HepG2 (cell line): ENCODE data around the gene ARHGEF12. TPM values are rescaled to one million over a fixed set of nuclear protein-coding genes. Genes with fewer than 3 reads are reported as not detected.
A peak's percentile ranks its signal among the peaks of the same experiment; 100 is the strongest.

Experiments used
- GATAD2A ChIP-seq: IDR thresholded peaks from 2 replicates; pipeline ENCODE4 v1.6.1; 2016
- MXD1 ChIP-seq: sonication (generic); formaldehyde crosslinking; IDR thresholded peaks from 2 replicates; pipeline ENCODE4 v1.4.0; 2020; ENCODE audit warnings: mild to moderate bottlenecking, missing genetic modification reagents
- REXO4 ChIP-seq: sonication (generic); formaldehyde crosslinking; IDR thresholded peaks from 2 replicates; pipeline ENCODE4 v1.8.0; 2022; ENCODE audit warnings: missing genetic modification reagents, mild to moderate bottlenecking, borderline replicate concordance
- ZMYM3 ChIP-seq: sonication (generic); formaldehyde crosslinking; IDR thresholded peaks from 2 replicates; pipeline ENCODE4 v1.5.1; 2020; ENCODE audit warnings: mild to moderate bottlenecking, missing genetic modification reagents
- ZNF256 ChIP-seq: sonication (generic); formaldehyde crosslinking; conservative IDR thresholded peaks from 2 replicates; pipeline ENCODE4 v1.4.0; 2020; ENCODE audit warnings: missing genetic modification reagents
- ZNF556 ChIP-seq: sonication (generic); formaldehyde crosslinking; IDR thresholded peaks from 2 replicates; pipeline ENCODE4 v1.4.0; 2020; ENCODE audit warnings: mild to moderate bottlenecking, missing genetic modification reagents, borderline replicate concordance
- ZNF83 ChIP-seq: sonication (generic); formaldehyde crosslinking; IDR thresholded peaks from 2 replicates; pipeline ENCODE4 v1.4.0; 2020; ENCODE audit warnings: missing genetic modification reagents, mild to moderate bottlenecking, borderline replicate concordance
- polyA plus RNA-seq, 8 experiments: library from polyadenylated mRNA; depleted of rRNA in 3 of 8; stranded (reverse) in 7 of 8; unstranded in 1 of 8; fragments of >200 nt; fragmentation: Illumina TruSeq in 4 of 8; extraction: Trizol in 4 of 8; gene quantifications; 2 replicates each; pipeline versions ENCODE4 v1.2.1 to v1.2.3, GENCODE V29; 2011 to 2016; ENCODE audit warnings: low read depth in 4 of 8, missing spikeins in 1 of 8, mixed read lengths in 1 of 8; ENCODE audit not compliant: insufficient read depth in 1 of 8
- total RNA-seq, 5 experiments: library from RNA; depleted of rRNA; stranded (reverse); fragments of >200 nt; fragmentation: Illumina TruSeq; extraction: Trizol; gene quantifications; 2 replicates each; pipeline ENCODE4 v1.2.3, GENCODE V29; 2016; ENCODE audit warnings: low read depth in 1 of 5
- TF ChIP-seq, protein P1 (sequence below): IDR thresholded peaks from 2 replicates; pipeline ENCODE4 v1.6.1; 2016; ENCODE audit warnings: mild to moderate bottlenecking, missing biosample characterization, missing genetic modification reagents
- TF ChIP-seq, protein P2 (sequence below): sonication (generic); formaldehyde crosslinking; IDR thresholded peaks from 2 replicates; pipeline ENCODE4 v1.4.0; 2020; ENCODE audit warnings: missing genetic modification reagents, borderline replicate concordance
- TF ChIP-seq, protein P3 (sequence below): sonication (generic); formaldehyde crosslinking; IDR thresholded peaks from 2 replicates; pipeline ENCODE4 v1.5.0; 2020; ENCODE audit warnings: mild to moderate bottlenecking, missing genetic modification reagents, moderate library complexity
- TF ChIP-seq, protein P4 (sequence below): sonication (generic); formaldehyde crosslinking; conservative IDR thresholded peaks from 2 replicates; pipeline ENCODE4 v1.8.0; 2022; ENCODE audit warnings: missing genetic modification reagents

ARHGEF12 gene
- total and polyA plus RNA-seq, 2 of the 13 experiments (the other 11 are each of a cell fraction or from before 2014, with no cell fraction given) = 17.9 to 54.4 TPM

GRCh38 chr11:120532832-120533196, 196.6 kb downstream of the ARHGEF12 start (continued):
- TF ChIP-seq ZNF256 (CRISPR knock-in tag) (no peak), REXO4 (CRISPR knock-in tag) (no peak), ZNF556 (CRISPR knock-in tag) (no peak), ZMYM3 (CRISPR knock-in tag) (peak; percentile 35; the same call in 1 of the 2 replicates), GATAD2A (CRISPR knock-in tag) (peak; percentile 75), MXD1 (no peak), ZNF83 (CRISPR knock-in tag) (no peak)
- TF ChIP-seq, protein P1, sequence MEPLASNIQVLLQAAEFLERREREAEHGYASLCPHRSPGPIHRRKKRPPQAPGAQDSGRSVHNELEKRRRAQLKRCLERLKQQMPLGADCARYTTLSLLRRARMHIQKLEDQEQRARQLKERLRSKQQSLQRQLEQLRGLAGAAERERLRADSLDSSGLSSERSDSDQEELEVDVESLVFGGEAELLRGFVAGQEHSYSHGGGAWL (CRISPR knock-in tag) = no peak
- TF ChIP-seq, protein P2, sequence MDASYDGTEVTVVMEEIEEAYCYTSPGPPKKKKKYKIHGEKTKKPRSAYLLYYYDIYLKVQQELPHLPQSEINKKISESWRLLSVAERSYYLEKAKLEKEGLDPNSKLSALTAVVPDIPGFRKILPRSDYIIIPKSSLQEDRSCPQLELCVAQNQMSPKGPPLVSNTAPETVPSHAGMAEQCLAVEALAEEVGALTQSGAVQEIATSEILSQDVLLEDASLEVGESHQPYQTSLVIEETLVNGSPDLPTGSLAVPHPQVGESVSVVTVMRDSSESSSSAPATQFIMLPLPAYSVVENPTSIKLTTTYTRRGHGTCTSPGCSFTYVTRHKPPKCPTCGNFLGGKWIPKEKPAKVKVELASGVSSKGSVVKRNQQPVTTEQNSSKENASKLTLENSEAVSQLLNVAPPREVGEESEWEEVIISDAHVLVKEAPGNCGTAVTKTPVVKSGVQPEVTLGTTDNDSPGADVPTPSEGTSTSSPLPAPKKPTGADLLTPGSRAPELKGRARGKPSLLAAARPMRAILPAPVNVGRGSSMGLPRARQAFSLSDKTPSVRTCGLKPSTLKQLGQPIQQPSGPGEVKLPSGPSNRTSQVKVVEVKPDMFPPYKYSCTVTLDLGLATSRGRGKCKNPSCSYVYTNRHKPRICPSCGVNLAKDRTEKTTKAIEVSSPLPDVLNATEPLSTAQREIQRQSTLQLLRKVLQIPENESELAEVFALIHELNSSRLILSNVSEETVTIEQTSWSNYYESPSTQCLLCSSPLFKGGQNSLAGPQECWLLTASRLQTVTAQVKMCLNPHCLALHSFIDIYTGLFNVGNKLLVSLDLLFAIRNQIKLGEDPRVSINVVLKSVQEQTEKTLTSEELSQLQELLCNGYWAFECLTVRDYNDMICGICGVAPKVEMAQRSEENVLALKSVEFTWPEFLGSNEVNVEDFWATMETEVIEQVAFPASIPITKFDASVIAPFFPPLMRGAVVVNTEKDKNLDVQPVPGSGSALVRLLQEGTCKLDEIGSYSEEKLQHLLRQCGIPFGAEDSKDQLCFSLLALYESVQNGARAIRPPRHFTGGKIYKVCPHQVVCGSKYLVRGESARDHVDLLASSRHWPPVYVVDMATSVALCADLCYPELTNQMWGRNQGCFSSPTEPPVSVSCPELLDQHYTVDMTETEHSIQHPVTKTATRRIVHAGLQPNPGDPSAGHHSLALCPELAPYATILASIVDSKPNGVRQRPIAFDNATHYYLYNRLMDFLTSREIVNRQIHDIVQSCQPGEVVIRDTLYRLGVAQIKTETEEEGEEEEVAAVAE = no peak
- TF ChIP-seq, protein P3, sequence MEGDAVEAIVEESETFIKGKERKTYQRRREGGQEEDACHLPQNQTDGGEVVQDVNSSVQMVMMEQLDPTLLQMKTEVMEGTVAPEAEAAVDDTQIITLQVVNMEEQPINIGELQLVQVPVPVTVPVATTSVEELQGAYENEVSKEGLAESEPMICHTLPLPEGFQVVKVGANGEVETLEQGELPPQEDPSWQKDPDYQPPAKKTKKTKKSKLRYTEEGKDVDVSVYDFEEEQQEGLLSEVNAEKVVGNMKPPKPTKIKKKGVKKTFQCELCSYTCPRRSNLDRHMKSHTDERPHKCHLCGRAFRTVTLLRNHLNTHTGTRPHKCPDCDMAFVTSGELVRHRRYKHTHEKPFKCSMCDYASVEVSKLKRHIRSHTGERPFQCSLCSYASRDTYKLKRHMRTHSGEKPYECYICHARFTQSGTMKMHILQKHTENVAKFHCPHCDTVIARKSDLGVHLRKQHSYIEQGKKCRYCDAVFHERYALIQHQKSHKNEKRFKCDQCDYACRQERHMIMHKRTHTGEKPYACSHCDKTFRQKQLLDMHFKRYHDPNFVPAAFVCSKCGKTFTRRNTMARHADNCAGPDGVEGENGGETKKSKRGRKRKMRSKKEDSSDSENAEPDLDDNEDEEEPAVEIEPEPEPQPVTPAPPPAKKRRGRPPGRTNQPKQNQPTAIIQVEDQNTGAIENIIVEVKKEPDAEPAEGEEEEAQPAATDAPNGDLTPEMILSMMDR = no peak
- TF ChIP-seq, protein P4, sequence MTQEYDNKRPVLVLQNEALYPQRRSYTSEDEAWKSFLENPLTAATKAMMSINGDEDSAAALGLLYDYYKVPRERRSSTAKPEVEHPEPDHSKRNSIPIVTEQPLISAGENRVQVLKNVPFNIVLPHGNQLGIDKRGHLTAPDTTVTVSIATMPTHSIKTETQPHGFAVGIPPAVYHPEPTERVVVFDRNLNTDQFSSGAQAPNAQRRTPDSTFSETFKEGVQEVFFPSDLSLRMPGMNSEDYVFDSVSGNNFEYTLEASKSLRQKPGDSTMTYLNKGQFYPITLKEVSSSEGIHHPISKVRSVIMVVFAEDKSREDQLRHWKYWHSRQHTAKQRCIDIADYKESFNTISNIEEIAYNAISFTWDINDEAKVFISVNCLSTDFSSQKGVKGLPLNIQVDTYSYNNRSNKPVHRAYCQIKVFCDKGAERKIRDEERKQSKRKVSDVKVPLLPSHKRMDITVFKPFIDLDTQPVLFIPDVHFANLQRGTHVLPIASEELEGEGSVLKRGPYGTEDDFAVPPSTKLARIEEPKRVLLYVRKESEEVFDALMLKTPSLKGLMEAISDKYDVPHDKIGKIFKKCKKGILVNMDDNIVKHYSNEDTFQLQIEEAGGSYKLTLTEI = no peak
